ENCODE results near the gene MYO5A. TPM values are rescaled to one million over a fixed set of nuclear protein-coding genes. Genes with fewer than 3 reads are reported as not detected.
"Not testable (repeated sequence)": the region's sequence is repeated elsewhere in the genome, so short reads cannot be mapped to it uniquely, and the experiment has no call there.

Gene MYO5A
- total RNA-seq, 2 experiments from 2014 or later = 19.2 to 22.6 TPM

GRCh38 chr15:52515343-52515742 lies 13.3 kb downstream of the MYO5A start:
- POLR2A ChIA-PET = no interaction called here
- no peaks in the 10 kb centered on the region for H3K36me3 Mint-ChIP-seq (ENCODE audit: low read depth)
- CTCF ChIA-PET = no interaction called here

GRCh38 chr15:52514482-52514881 lies 14.2 kb downstream of the MYO5A start:
- intact Hi-C loops (cut with micrococcal nuclease) = no loop called here
- ATAC-seq = no peak
- POLR2A ChIA-PET = no interaction called here
- Mint-ChIP-seq H3K27ac (no peak overlapping the region), H3K9me3 (no peaks in the 10 kb centered on the region), H3K4me1 (ENCODE audit: low read depth) (peaks cover 8% of the 10 kb centered on the region), H3K36me3 (ENCODE audit: low read depth) (no peaks in the 10 kb centered on the region), H3K4me3 (no peak overlapping the region), H3K27me3 (no peaks in the 10 kb centered on the region)
- CTCF ChIA-PET = no interaction called here
- no peak for DNase-seq
- no peak for TF ChIP-seq CTCF (IDR thresholded peaks at IDR 0.05)

More at GRCh38 chr15:52515343-52515742, 13.3 kb downstream of the MYO5A start:
- Mint-ChIP-seq H3K27me3 (no peaks in the 10 kb centered on the region), H3K4me1 (ENCODE audit: low read depth) (peaks cover 5% of the 10 kb centered on the region), H3K9me3 (no peaks in the 10 kb centered on the region), H3K27ac (no peak overlapping the region), H3K4me3 (no peak overlapping the region)
- no peak for DNase-seq
- no peak for TF ChIP-seq CTCF (IDR thresholded peaks at IDR 0.05)
- intact Hi-C loops (cut with micrococcal nuclease) = no loop called here
- no peak for ATAC-seq

GRCh38 chr15:52512869-52513268 lies 15.8 kb downstream of the MYO5A start:
- CTCF ChIA-PET; H3K9me3 Mint-ChIP-seq; POLR2A ChIA-PET; H3K36me3 Mint-ChIP-seq (ENCODE audit: low read depth); ATAC-seq; H3K4me3 Mint-ChIP-seq; H3K27ac Mint-ChIP-seq; H3K27me3 Mint-ChIP-seq; intact Hi-C loops (cut with micrococcal nuclease); DNase-seq: not testable (repeated sequence)
- H3K4me1 Mint-ChIP-seq (ENCODE audit: low read depth) = peaks cover 11% of the 10 kb centered on the region

- Mint-ChIP-seq H3K9me3 (no peaks in the 10 kb centered on the region), H3K4me1 (ENCODE audit: low read depth) (peaks cover 11% of the 10 kb centered on the region), H3K27ac (no peak overlapping the region), H3K4me3 (no peak overlapping the region), H3K36me3 (ENCODE audit: low read depth) (no peaks in the 10 kb centered on the region), H3K27me3 (no peaks in the 10 kb centered on the region)
- ChIA-PET CTCF (interaction anchor here (1.3 kb wide), 1 partner anchor 90 kb away, joined by 3 read pairs; no protein-coding TSS in a partner anchor), POLR2A (interaction anchor here (1.5 kb wide), 1 partner anchor 14 kb away, joined by 6 read pairs; no protein-coding TSS in a partner anchor)
- no peak for ATAC-seq
- no peak for DNase-seq
- TF ChIP-seq CTCF (IDR thresholded peaks at IDR 0.05) = no peak
- intact Hi-C loops (cut with micrococcal nuclease) = no loop called here
These were observed 17.6 kb downstream of the MYO5A start for GRCh38 chr15:52511084-52511483.

- ChIA-PET CTCF (interaction anchor here (0.8 to 1.3 kb wide), 2 partner anchors 91 to 226 kb away, joined by 3 read pairs; no protein-coding TSS in a partner anchor), POLR2A (no interaction called here)
- Mint-ChIP-seq H3K4me3 (no peak overlapping the region), H3K27me3 (no peaks in the 10 kb centered on the region), H3K4me1 (ENCODE audit: low read depth) (peaks cover 17% of the 10 kb centered on the region), H3K9me3 (no peaks in the 10 kb centered on the region), H3K36me3 (ENCODE audit: low read depth) (no peaks in the 10 kb centered on the region), H3K27ac (no peak overlapping the region)
- intact Hi-C loops (cut with micrococcal nuclease) = no loop called here
- no peak for TF ChIP-seq CTCF (IDR thresholded peaks at IDR 0.05)
- ATAC-seq (no peak), DNase-seq (no peak)
These were observed 19.0 kb downstream of the MYO5A start for GRCh38 chr15:52509500-52510245.

Data from activated CD8-positive, alpha-beta T cell treated with anti-CD3 and anti-CD28 coated beads for 36 hours (primary cell).